ENCODE results near the gene ZNF554. TPM values are rescaled to one million over a fixed set of nuclear protein-coding genes. Genes with fewer than 3 reads are reported as not detected.

ZNF554 gene
- total RNA-seq, 1 donor = 3.5 TPM

- no peak for DNase-seq (ENCODE audit: low read depth)
Observed at GRCh38 chr19:2802826-2803225, 16.8 kb upstream of the ZNF554 start.

GRCh38 chr19:2803486-2804155 lies 16.0 kb upstream of the ZNF554 start:
- no peak for DNase-seq (ENCODE audit: low read depth)
- no peak overlapping the region for H3K4me3 ChIP-seq (ENCODE audit: low read depth, low read length)
- no peak for TF ChIP-seq CTCF (IDR thresholded peaks at IDR 0.05; ENCODE audit: insufficient read depth, low read depth, low read length)

More at GRCh38 chr19:2802826-2803225, 16.8 kb upstream of the ZNF554 start:
- TF ChIP-seq CTCF (IDR thresholded peaks at IDR 0.05; ENCODE audit: insufficient read depth, low read depth, low read length) = no peak
- H3K4me3 ChIP-seq (ENCODE audit: low read depth, low read length) = no peak overlapping the region

- no peak overlapping the region for H3K4me3 ChIP-seq (ENCODE audit: low read depth, low read length)
- no peak for DNase-seq (ENCODE audit: low read depth)
- no peak for TF ChIP-seq CTCF (IDR thresholded peaks at IDR 0.05; ENCODE audit: insufficient read depth, low read depth, low read length)
Observed at GRCh38 chr19:2804156-2805004, 15.3 kb upstream of the ZNF554 start.

- DNase-seq (ENCODE audit: low read depth) = no peak
- H3K4me3 ChIP-seq (ENCODE audit: low read depth, low read length) = no peak overlapping the region
- no peak for TF ChIP-seq CTCF (IDR thresholded peaks at IDR 0.05; ENCODE audit: insufficient read depth, low read depth, low read length)
Observed at GRCh38 chr19:2805261-2805900, 14.3 kb upstream of the ZNF554 start.

- TF ChIP-seq CTCF (IDR thresholded peaks at IDR 0.05; ENCODE audit: insufficient read depth, low read depth, low read length) = no peak
- no peak for DNase-seq (ENCODE audit: low read depth)
- H3K4me3 ChIP-seq (ENCODE audit: low read depth, low read length) = no peak overlapping the region
Observed at GRCh38 chr19:2805991-2806649, 13.5 kb upstream of the ZNF554 start.

GRCh38 chr19:2806736-2807378 lies 12.8 kb upstream of the ZNF554 start:
- H3K4me3 ChIP-seq (ENCODE audit: low read depth, low read length) = no peak overlapping the region
- no peak for DNase-seq (ENCODE audit: low read depth)
- no peak for TF ChIP-seq CTCF (IDR thresholded peaks at IDR 0.05; ENCODE audit: insufficient read depth, low read depth, low read length)

Measured in fibroblast of villous mesenchyme (primary cell).